Right lobe of liver (tissue), 4 donors: Measurements from ENCODE around the gene RPP38.

ENCODE experiments used
- POLR2A ChIP-seq: fragments of 450-650 bp; IDR thresholded peaks from one replicate; pipeline ENCODE4 v1.6.1; 2017; ENCODE audit warnings: antibody characterized with exemption, mild to moderate bottlenecking
- TF ChIP-seq, protein P1 (sequence below), 4 donors: fragments of 200-600 bp in 3 of 4; fragments of 450-650 bp in 1 of 4; IDR thresholded peaks; one replicate each; pipeline versions ENCODE4 v1.5.1 to v1.8.0; 2016 to 2022; ENCODE audit warnings: antibody characterized with exemption in 4 of 4, mild to moderate bottlenecking in 2 of 4
- donor health status: DM: no; HTN: no; CAD: no.
- donor health status: DM: no; HTN: no; CAD: no.
- donor health status: DM: no; HTN: yes; CAD: no.

GRCh38 chr10:15072358-15072757 is 24.8 kb upstream of the RPP38 start:
- TF ChIP-seq, protein P1, sequence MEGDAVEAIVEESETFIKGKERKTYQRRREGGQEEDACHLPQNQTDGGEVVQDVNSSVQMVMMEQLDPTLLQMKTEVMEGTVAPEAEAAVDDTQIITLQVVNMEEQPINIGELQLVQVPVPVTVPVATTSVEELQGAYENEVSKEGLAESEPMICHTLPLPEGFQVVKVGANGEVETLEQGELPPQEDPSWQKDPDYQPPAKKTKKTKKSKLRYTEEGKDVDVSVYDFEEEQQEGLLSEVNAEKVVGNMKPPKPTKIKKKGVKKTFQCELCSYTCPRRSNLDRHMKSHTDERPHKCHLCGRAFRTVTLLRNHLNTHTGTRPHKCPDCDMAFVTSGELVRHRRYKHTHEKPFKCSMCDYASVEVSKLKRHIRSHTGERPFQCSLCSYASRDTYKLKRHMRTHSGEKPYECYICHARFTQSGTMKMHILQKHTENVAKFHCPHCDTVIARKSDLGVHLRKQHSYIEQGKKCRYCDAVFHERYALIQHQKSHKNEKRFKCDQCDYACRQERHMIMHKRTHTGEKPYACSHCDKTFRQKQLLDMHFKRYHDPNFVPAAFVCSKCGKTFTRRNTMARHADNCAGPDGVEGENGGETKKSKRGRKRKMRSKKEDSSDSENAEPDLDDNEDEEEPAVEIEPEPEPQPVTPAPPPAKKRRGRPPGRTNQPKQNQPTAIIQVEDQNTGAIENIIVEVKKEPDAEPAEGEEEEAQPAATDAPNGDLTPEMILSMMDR (IDR thresholded peaks at IDR 0.05) = no peak
- TF ChIP-seq POLR2A = no peak
